Skeletal muscle tissue (tissue), 4 donors: Measurements from ENCODE around the gene CKS1B. TPM values are rescaled to one million over a fixed set of nuclear protein-coding genes. Genes with fewer than 3 reads are reported as not detected.

ENCODE experiments used
- H3K27ac ChIP-seq: one replicate; pipeline ENCODE4 v1.7.0; 2013; ENCODE audit warnings: mild to moderate bottlenecking, low read depth, low read length, inconsistent platforms
- H3K27me3 ChIP-seq, 3 donors: one replicate each; pipeline ENCODE4 v1.7.0; 2013; ENCODE audit warnings: low read length in 3 of 3; ENCODE audit not compliant: control insufficient read depth in 3 of 3, insufficient read depth in 3 of 3
- H3K36me3 ChIP-seq, 3 donors: one replicate each; pipeline ENCODE4 v1.7.0; 2013; ENCODE audit warnings: low read length in 3 of 3; ENCODE audit not compliant: control insufficient read depth in 3 of 3, insufficient read depth in 3 of 3
- H3K4me1 ChIP-seq, 3 donors: one replicate each; pipeline ENCODE4 v1.7.0; 2013; ENCODE audit warnings: low read length in 3 of 3, mild to moderate bottlenecking in 3 of 3; ENCODE audit not compliant: control insufficient read depth in 3 of 3, insufficient read depth in 3 of 3
- H3K4me3 ChIP-seq, 3 donors: one replicate each; pipeline ENCODE4 v1.7.0; 2013; ENCODE audit warnings: low read length in 3 of 3
- H3K9ac ChIP-seq, 3 donors: one replicate each; pipeline ENCODE4 v1.7.0; 2013; ENCODE audit warnings: low read length in 3 of 3, mild to moderate bottlenecking in 3 of 3, moderate library complexity in 2 of 3, low read depth in 1 of 3
- H3K9me3 ChIP-seq, 3 donors: one replicate each; pipeline ENCODE4 v1.7.0; 2013; ENCODE audit warnings: low read length in 3 of 3; ENCODE audit not compliant: control insufficient read depth in 3 of 3
- total RNA-seq: library from RNA; depleted of rRNA; stranded (reverse); fragments of >200 nt; gene quantifications from one replicate; pipeline ENCODE4 v1.2.3, GENCODE V29; 2014
- donor health status: Osteomylitis.

Gene CKS1B
- total RNA-seq, 1 donor from 2014 or later = 31.8 TPM

- H3K27ac ChIP-seq = peak overlapping the region; percentile 97
- H3K27me3 ChIP-seq = no peaks in the 10 kb centered on the region
- no peaks in the 10 kb centered on the region for H3K9me3 ChIP-seq
- peaks cover 25 to 28% (median 27%) of the 10 kb centered on the region in 3 donors for H3K4me1 ChIP-seq
- peak overlapping the region; percentile 45 to 94 (median 88) for H3K9ac ChIP-seq
- no peaks in the 10 kb centered on the region for H3K36me3 ChIP-seq
- H3K4me3 ChIP-seq = peak overlapping the region; percentile 83 to 87 (median 87)
Measured at GRCh38 chr1:155000411-155000725, 25.9 kb downstream of the CKS1B start.

GRCh38 chr1:155000726-155001424 is 26.4 kb downstream of the CKS1B start:
- Histone ChIP-seq H3K9ac (peak overlapping the region; percentile 88 to 94 (median 91)), H3K27me3 (no peaks in the 10 kb centered on the region), H3K4me3 (peak overlapping the region; percentile 83 to 87 (median 87)), H3K4me1 (peaks cover 30 to 33% (median 32%) of the 10 kb centered on the region in 3 donors), H3K36me3 (no peaks in the 10 kb centered on the region), H3K27ac (peak overlapping the region; percentile 97), H3K9me3 (no peaks in the 10 kb centered on the region)

- H3K27ac ChIP-seq = peak overlapping the region; percentile 97
- H3K27me3 ChIP-seq = no peaks in the 10 kb centered on the region
- no peaks in the 10 kb centered on the region for H3K9me3 ChIP-seq
- peak overlapping the region; percentile 83 to 87 (median 87) for H3K4me3 ChIP-seq
- peak overlapping the region; percentile 88 to 94 (median 91) for H3K9ac ChIP-seq
- peaks cover 35 to 37% (median 37%) of the 10 kb centered on the region in 3 donors for H3K4me1 ChIP-seq
- H3K36me3 ChIP-seq = no peaks in the 10 kb centered on the region
Measured at GRCh38 chr1:155001425-155001674, 26.9 kb downstream of the CKS1B start.

- peak overlapping the region; percentile 97 for H3K27ac ChIP-seq
- peak overlapping the region; percentile 83 to 95 (median 89) for H3K4me3 ChIP-seq
- no peaks in the 10 kb centered on the region for H3K9me3 ChIP-seq
- H3K27me3 ChIP-seq = no peaks in the 10 kb centered on the region
- peaks cover 40 to 43% (median 42%) of the 10 kb centered on the region in 3 donors for H3K4me1 ChIP-seq
- H3K36me3 ChIP-seq = no peaks in the 10 kb centered on the region
- H3K9ac ChIP-seq = peak overlapping the region; percentile 88 to 94 (median 91)
Measured at GRCh38 chr1:155001675-155002463, 27.4 kb downstream of the CKS1B start.

GRCh38 chr1:155002464-155003226 is 28.2 kb downstream of the CKS1B start, which contains the start of gene ZBTB7B:
Gene ZBTB7B, plus strand, starts transcription at chr1:155002802. Its CDS starts 11,859 bp downstream, at chr1:155014661.
- H3K27me3 ChIP-seq = no peaks in the 10 kb centered on the region
- H3K4me1 ChIP-seq = peaks cover 48 to 50% (median 50%) of the 10 kb centered on the region in 3 donors
- H3K4me3 ChIP-seq = peak within 1 kb of the TSS; percentile 95 to 97 (median 96)
- no peaks in the 10 kb centered on the region for H3K36me3 ChIP-seq
- H3K9me3 ChIP-seq = no peaks in the 10 kb centered on the region
- H3K9ac ChIP-seq = peak within 1 kb of the TSS; percentile 92 to 97 (median 96)
- peak within 1 kb of the TSS; percentile 97 for H3K27ac ChIP-seq

GRCh38 chr1:155003227-155003765 is 28.8 kb downstream of the CKS1B start:
- Histone ChIP-seq H3K27ac (peak overlapping the region; percentile 97), H3K36me3 (no peaks in the 10 kb centered on the region), H3K9me3 (no peaks in the 10 kb centered on the region), H3K4me3 (peak overlapping the region; percentile 95 to 97 (median 96)), H3K27me3 (no peaks in the 10 kb centered on the region), H3K9ac (peak overlapping the region; percentile 92 to 97 (median 96)), H3K4me1 (peaks cover 54 to 57% (median 56%) of the 10 kb centered on the region in 3 donors)

GRCh38 chr1:155003766-155004351 is 29.4 kb downstream of the CKS1B start:
- Histone ChIP-seq H3K36me3 (no peaks in the 10 kb centered on the region), H3K27ac (peak overlapping the region; percentile 97), H3K9ac (peak overlapping the region; percentile 92 to 97 (median 96)), H3K27me3 (no peaks in the 10 kb centered on the region), H3K4me3 (peak overlapping the region; percentile 95 to 97 (median 96)), H3K9me3 (no peaks in the 10 kb centered on the region), H3K4me1 (peaks cover 60 to 62% (median 61%) of the 10 kb centered on the region in 3 donors)

GRCh38 chr1:155004352-155005075 is 30.0 kb downstream of the CKS1B start:
- Histone ChIP-seq H3K27me3 (no peaks in the 10 kb centered on the region), H3K4me3 (peak overlapping the region; percentile 75 to 96 (median 95)), H3K27ac (peak overlapping the region; percentile 97), H3K9me3 (no peaks in the 10 kb centered on the region), H3K36me3 (no peaks in the 10 kb centered on the region), H3K9ac (peak overlapping the region; percentile 69 to 96 (median 86)), H3K4me1 (peaks cover 58 to 66% (median 61%) of the 10 kb centered on the region in 3 donors)
